ENCODE results near the gene IL18.
"Not testable (repeated sequence)": the region's sequence is repeated elsewhere in the genome, so short reads cannot be mapped to it uniquely, and the experiment has no call there.

The IL18 gene

GRCh38 chr11:112162761-112163546, 940 bp downstream of the IL18 start:
- H2AFZ ChIP-seq (ENCODE audit: low read length) = no peak overlapping the region
- no peaks in the 10 kb centered on the region for H3K9me3 ChIP-seq (replicated peaks; ENCODE audit: insufficient read depth, low read length)
- H3K4me1 ChIP-seq (ENCODE audit: low read length) = no peaks in the 10 kb centered on the region
- no peak overlapping the region for H3K9ac ChIP-seq (ENCODE audit: low read length)
- no peaks in the 10 kb centered on the region for H3K79me2 ChIP-seq (ENCODE audit: low read length)
- H3K9me2 ChIP-seq (replicated peaks; ENCODE audit: insufficient read depth, low read length) = no peaks in the 10 kb centered on the region
- H4K20me1 ChIP-seq (ENCODE audit: insufficient read depth, low read length) = no peaks in the 10 kb centered on the region
- no peak overlapping the region for H3K4me2 ChIP-seq (ENCODE audit: low read depth, low read length)
- H3F3A ChIP-seq (ENCODE audit: insufficient read depth, low read length) = no peaks in the 10 kb centered on the region
- H3K27me3 ChIP-seq (replicated peaks; ENCODE audit: insufficient read depth, low read length) = no peaks in the 10 kb centered on the region
- H3K36me3 ChIP-seq (replicated peaks; ENCODE audit: insufficient read depth, low read length) = no peaks in the 10 kb centered on the region
- DNase-seq = no peak
- no peak overlapping the region for H3K27ac ChIP-seq (ENCODE audit: low read length)
- TF ChIP-seq CTCF (IDR thresholded peaks at IDR 0.05; ENCODE audit: low read length) (no peak), EZH2phosphoT487 (IDR thresholded peaks at IDR 0.05; ENCODE audit: low read length) (no peak), EZH2 (optimal IDR thresholded peaks at IDR 0.05; ENCODE audit: low read depth, low read length) (no peak)
- H3K4me3 ChIP-seq (ENCODE audit: low read length) = no peak overlapping the region

GRCh38 chr11:112162200-112162599, 1.7 kb downstream of the IL18 start:
- H3K9ac ChIP-seq (ENCODE audit: low read length); H4K20me1 ChIP-seq (ENCODE audit: insufficient read depth, low read length); H3K79me2 ChIP-seq (ENCODE audit: low read length); H3K36me3 ChIP-seq (replicated peaks; ENCODE audit: insufficient read depth, low read length); H3K9me3 ChIP-seq (replicated peaks; ENCODE audit: insufficient read depth, low read length); H3K4me1 ChIP-seq (ENCODE audit: low read length); H3K4me2 ChIP-seq (ENCODE audit: low read depth, low read length); H3F3A ChIP-seq (ENCODE audit: insufficient read depth, low read length); DNase-seq; H2AFZ ChIP-seq (ENCODE audit: low read length); H3K9me2 ChIP-seq (replicated peaks; ENCODE audit: insufficient read depth, low read length); H3K4me3 ChIP-seq (ENCODE audit: low read length); H3K27ac ChIP-seq (ENCODE audit: low read length); H3K27me3 ChIP-seq (replicated peaks; ENCODE audit: insufficient read depth, low read length): not testable (repeated sequence)

DNA sequence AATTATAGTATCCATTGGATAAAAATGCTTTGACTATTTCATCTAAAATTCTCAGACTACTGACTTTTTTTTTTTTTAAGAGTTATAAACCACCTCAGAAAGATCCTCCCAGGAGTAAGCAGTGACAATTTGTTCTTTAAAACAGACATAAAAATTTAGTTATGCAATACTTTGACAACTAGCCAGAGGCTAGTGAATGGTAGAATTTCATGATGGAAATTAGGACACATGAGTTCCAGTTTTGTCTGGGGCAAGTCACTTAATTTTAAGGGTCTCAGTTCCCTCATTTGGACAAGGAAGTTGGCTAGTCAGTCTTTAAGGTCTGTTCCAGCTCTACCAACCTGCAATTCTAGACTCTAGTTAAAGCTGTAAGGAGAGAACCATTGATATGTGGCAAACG, 2.9 kb downstream of the IL18 start:
- DNase-seq = no peak
- no peak for TF ChIP-seq CTCF (IDR thresholded peaks at IDR 0.05; ENCODE audit: low read length)
- no peaks in the 10 kb centered on the region for H3K36me3 ChIP-seq (replicated peaks; ENCODE audit: insufficient read depth, low read length)
- no peaks in the 10 kb centered on the region for H3K27me3 ChIP-seq (replicated peaks; ENCODE audit: insufficient read depth, low read length)
- H3K9me2 ChIP-seq (replicated peaks; ENCODE audit: insufficient read depth, low read length) = no peaks in the 10 kb centered on the region
- H3K9ac ChIP-seq (ENCODE audit: low read length) = no peak overlapping the region
- no peaks in the 10 kb centered on the region for H3K4me1 ChIP-seq (ENCODE audit: low read length)
- no peak overlapping the region for H3K4me2 ChIP-seq (ENCODE audit: low read depth, low read length)
- no peaks in the 10 kb centered on the region for H3K79me2 ChIP-seq (ENCODE audit: low read length)
- no peaks in the 10 kb centered on the region for H3F3A ChIP-seq (ENCODE audit: insufficient read depth, low read length)
- no peak overlapping the region for H3K27ac ChIP-seq (ENCODE audit: low read length)
- H3K9me3 ChIP-seq (replicated peaks; ENCODE audit: insufficient read depth, low read length) = no peaks in the 10 kb centered on the region
- H2AFZ ChIP-seq (ENCODE audit: low read length) = no peak overlapping the region
- H3K4me3 ChIP-seq (ENCODE audit: low read length) = no peak overlapping the region
- no peaks in the 10 kb centered on the region for H4K20me1 ChIP-seq (ENCODE audit: insufficient read depth, low read length)

DNA sequence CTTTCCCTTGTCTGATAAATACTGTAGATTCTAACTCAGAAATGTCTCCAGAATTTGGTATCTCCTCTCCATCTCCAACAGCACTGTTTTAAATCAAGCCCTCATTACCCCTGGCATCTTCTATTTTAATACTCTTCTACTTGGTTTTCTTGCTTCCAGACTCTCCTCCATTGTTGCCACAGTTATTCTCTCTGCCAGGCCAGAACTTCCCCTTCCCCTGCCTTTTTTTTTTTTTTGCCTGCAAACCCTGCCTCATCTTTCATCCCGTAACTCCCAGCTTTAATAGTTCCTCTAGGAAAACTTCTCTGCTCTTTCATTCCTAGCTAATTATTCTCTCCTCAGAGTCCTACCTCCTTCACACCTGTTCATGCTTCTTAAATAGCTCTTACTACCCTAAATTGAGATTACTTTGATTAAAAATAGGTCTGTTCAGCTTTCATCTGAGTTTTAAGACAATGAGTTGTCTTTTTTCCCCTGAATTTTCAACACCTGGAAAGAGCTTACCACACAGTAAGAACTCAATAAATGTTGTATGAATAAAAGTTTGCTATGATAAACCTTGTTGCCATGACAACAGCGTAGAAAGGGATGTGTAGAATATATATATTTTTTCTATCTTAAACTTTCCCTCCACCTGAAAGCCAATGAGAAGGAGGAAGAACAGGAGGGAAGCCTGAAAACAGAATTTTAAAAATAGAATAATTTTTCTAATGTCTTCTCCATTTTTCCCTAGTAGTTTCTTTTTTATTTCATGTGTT, 3.6 kb downstream of the IL18 start:
- Histone ChIP-seq H3K4me2 (ENCODE audit: low read depth, low read length) (no peak overlapping the region), H3K27ac (ENCODE audit: low read length) (no peak overlapping the region), H3K4me1 (ENCODE audit: low read length) (no peaks in the 10 kb centered on the region)

More for the DNA sequence above, 3.6 kb downstream of the IL18 start:
- no peak for DNase-seq
- H4K20me1 ChIP-seq (ENCODE audit: insufficient read depth, low read length) = no peaks in the 10 kb centered on the region
- no peak overlapping the region for H2AFZ ChIP-seq (ENCODE audit: low read length)
- H3K4me3 ChIP-seq (ENCODE audit: low read length) = no peak overlapping the region
- H3K9me3 ChIP-seq (replicated peaks; ENCODE audit: insufficient read depth, low read length) = no peaks in the 10 kb centered on the region
- no peaks in the 10 kb centered on the region for H3K27me3 ChIP-seq (replicated peaks; ENCODE audit: insufficient read depth, low read length)
- H3K79me2 ChIP-seq (ENCODE audit: low read length) = no peaks in the 10 kb centered on the region
- TF ChIP-seq EZH2phosphoT487 (IDR thresholded peaks at IDR 0.05; ENCODE audit: low read length) = no peak
- TF ChIP-seq EZH2 (optimal IDR thresholded peaks at IDR 0.05; ENCODE audit: low read depth, low read length) = no peak
- no peak for TF ChIP-seq CTCF (IDR thresholded peaks at IDR 0.05; ENCODE audit: low read length)
- H3K9me2 ChIP-seq (replicated peaks; ENCODE audit: insufficient read depth, low read length) = no peaks in the 10 kb centered on the region
- H3F3A ChIP-seq (ENCODE audit: insufficient read depth, low read length) = no peaks in the 10 kb centered on the region
- H3K36me3 ChIP-seq (replicated peaks; ENCODE audit: insufficient read depth, low read length) = no peaks in the 10 kb centered on the region
- H3K9ac ChIP-seq (ENCODE audit: low read length) = no peak overlapping the region

Data from MM.1S (cell line).